IMR-90 (cell line): ENCODE measurements around the gene DEPDC1. TPM values are rescaled to one million over a fixed set of nuclear protein-coding genes. Genes with fewer than 3 reads are reported as not detected.
A peak's percentile ranks its signal among the peaks of the same experiment; 100 is the strongest.

Experiments
- ATAC-seq: fragments of 200-7000 bp; cut with Tn5 transposase; 2 replicates; pipeline ENCODE4 v1.9.1; 2020; ENCODE audit warnings: low read depth, mild to moderate bottlenecking, moderate library complexity
- BruUV-seq: library from RNA; stranded (reverse); fragments of 400-500 nt; replicated peaks from 2 replicates; lab custom pipeline; 2021; lab: Mats Ljungman, UMichigan
- CTCF ChIA-PET: fragments of 300-600 bp; formaldehyde crosslinking; extraction: SDS; loops from one replicate; lab custom pipeline; 2021; ENCODE audit warnings: antibody characterized with exemption; lab: Yijun Ruan, JAX
- POLR2A ChIA-PET: fragments of 300-600 bp; sonication (Branson Sonifier 250); formaldehyde crosslinking; loops from one replicate; lab custom pipeline; 2022; ENCODE audit warnings: antibody characterized with exemption; ENCODE audit not compliant: unreplicated experiment; lab: Charles Lee
- DNase-seq: peaks from one replicate; pipeline ENCODE4 v3.0.0; 2013
- H2AFZ ChIP-seq: replicated peaks from 2 replicates; pipeline ENCODE3; 2013; ENCODE audit warnings: low read length, mild to moderate bottlenecking; ENCODE audit not compliant: poor library complexity
- H2AK5ac ChIP-seq: 2 replicates; pipeline ENCODE4 v1.6.1; 2013; ENCODE audit warnings: low read depth, low read length, inconsistent platforms
- H2AK9ac ChIP-seq: replicated peaks from 2 replicates; pipeline ENCODE3; 2013; ENCODE audit warnings: mild to moderate bottlenecking, low read depth, low read length, moderate library complexity; ENCODE audit not compliant: poor library complexity
- H2BK120ac ChIP-seq: 2 replicates; pipeline ENCODE4 v1.6.1; 2013; ENCODE audit warnings: low read depth, low read length, inconsistent platforms
- H2BK15ac ChIP-seq: 3 replicates; pipeline ENCODE4 v1.6.1; 2013; ENCODE audit warnings: low read depth, low read length, inconsistent platforms
- H2BK20ac ChIP-seq: 2 replicates; pipeline ENCODE4 v1.6.1; 2013; ENCODE audit warnings: low read depth, mild to moderate bottlenecking, inconsistent platforms, low read length, moderate library complexity
- H2BK5ac ChIP-seq: 2 replicates; pipeline ENCODE4 v1.6.1; 2013; ENCODE audit warnings: mild to moderate bottlenecking, low read depth, low read length, inconsistent platforms; ENCODE audit not compliant: poor library complexity, severe bottlenecking
- H3K14ac ChIP-seq: replicated peaks from 2 replicates; pipeline ENCODE4 v1.6.1; 2013; ENCODE audit warnings: low read depth, low read length, inconsistent platforms
- H3K18ac ChIP-seq: 2 replicates; pipeline ENCODE4 v1.6.1; 2013; ENCODE audit warnings: low read depth, low read length, control low read depth
- H3K23ac ChIP-seq: 2 replicates; pipeline ENCODE4 v1.6.1; 2013; ENCODE audit warnings: low read depth, low read length, inconsistent platforms
- H3K27ac ChIP-seq: 2 replicates; pipeline ENCODE4 v1.5.1; 2013; ENCODE audit warnings: mild to moderate bottlenecking, control low read depth, low read length; ENCODE audit not compliant: insufficient read depth
- H3K27me3 ChIP-seq: 2 replicates; pipeline ENCODE4 v1.6.1; 2013; ENCODE audit warnings: low read length; ENCODE audit not compliant: control insufficient read depth, insufficient read depth
- H3K36me3 ChIP-seq: 2 replicates; pipeline ENCODE4 v1.6.1; 2013; ENCODE audit warnings: low read length, mixed read lengths; ENCODE audit not compliant: control insufficient read depth, insufficient read depth
- H3K4ac ChIP-seq: 2 replicates; pipeline ENCODE4 v1.6.1; 2013; ENCODE audit warnings: low read depth, low read length, inconsistent platforms
- H3K4me1 ChIP-seq: 2 replicates; pipeline ENCODE4 v1.6.1; 2013; ENCODE audit warnings: low read length, mixed read lengths; ENCODE audit not compliant: control insufficient read depth, insufficient read depth
- H3K4me2 ChIP-seq: 2 replicates; pipeline ENCODE4 v1.6.1; 2013; ENCODE audit warnings: low read depth, mild to moderate bottlenecking, control low read depth, low read length, moderate library complexity
- H3K4me3 ChIP-seq: 2 replicates; pipeline ENCODE4 v1.5.1; 2013; ENCODE audit warnings: low read depth, mild to moderate bottlenecking, control low read depth, low read length, moderate library complexity; ENCODE audit not compliant: insufficient read depth
- H3K56ac ChIP-seq: 2 replicates; pipeline ENCODE4 v1.6.1; 2013; ENCODE audit warnings: low read length, inconsistent platforms; ENCODE audit not compliant: insufficient read depth; ENCODE audit errors: extremely low read depth
- H3K79me1 ChIP-seq, 2 experiments: 2 replicates each; pipeline ENCODE4 v1.6.1; 2013; ENCODE audit warnings: low read length in 2 of 2, inconsistent platforms in 1 of 2, low read depth in 1 of 2
- H3K9ac ChIP-seq: 2 replicates; pipeline ENCODE4 v1.6.1; 2013; ENCODE audit warnings: low read depth, low read length, control low read depth
- H3K9me1 ChIP-seq: 2 replicates; pipeline ENCODE4 v1.6.1; 2013; ENCODE audit warnings: low read length, inconsistent platforms; ENCODE audit not compliant: insufficient read depth
- H3K9me3 ChIP-seq: 2 replicates; pipeline ENCODE4 v1.6.1; 2013; ENCODE audit warnings: low read length; ENCODE audit not compliant: control insufficient read depth, insufficient read depth
- H4K20me1 ChIP-seq: 2 replicates; pipeline ENCODE4 v1.6.1; 2013; ENCODE audit warnings: low read length, inconsistent platforms; ENCODE audit not compliant: insufficient read depth
- H4K5ac ChIP-seq: 2 replicates; pipeline ENCODE4 v1.6.1; 2013; ENCODE audit warnings: mild to moderate bottlenecking, low read depth, low read length, control low read depth
- H4K8ac ChIP-seq, 2 experiments: 2 replicates each; pipeline ENCODE4 v1.6.1; 2013; ENCODE audit warnings: low read depth in 2 of 2, low read length in 2 of 2, control low read depth in 1 of 2, inconsistent platforms in 1 of 2
- H4K91ac ChIP-seq: 2 replicates; pipeline ENCODE4 v1.6.1; 2013; ENCODE audit warnings: low read depth, low read length, inconsistent platforms; ENCODE audit not compliant: insufficient read depth
- BHLHE40 ChIP-seq: fragments of 150-350 bp; IDR thresholded peaks from 2 replicates; pipeline ENCODE4 v1.6.1; 2016; ENCODE audit warnings: mild to moderate bottlenecking, low read depth, low read length
- CTCF ChIP-seq: conservative IDR thresholded peaks from 2 replicates; pipeline ENCODE4 v1.5.1; 2012; ENCODE audit warnings: mild to moderate bottlenecking, low read depth, low read length, improper control_type of control experiment
- WGBS, 2 experiments: methylation state at CpG; one replicate each; pipeline versions ENCODE4 v1.1.5 to v1.1.7; 2013; ENCODE audit warnings: missing lambda C conversion rate in 2 of 2; ENCODE audit not compliant: insufficient read length in 1 of 2; ENCODE audit errors: extremely low coverage in 2 of 2; 5-methylcytosine and 5-hydroxymethylcytosine counted together
- dilution Hi-C: fragments of 300-500 bp; cut with HindIII; formaldehyde crosslinking; loops from one replicate; pipeline ENCODE4 v1.14.3; 2018; ENCODE audit warnings: low sequenced_read_pairs; ENCODE audit not compliant: unreplicated experiment
- in situ Hi-C: fragments of 300-500 bp; cut with MboI; formaldehyde crosslinking; loops from 3 replicates; pipeline ENCODE4 v1.14.3; 2019; ENCODE audit warnings: low sequenced_read_pairs, inconsistent platforms, mixed read lengths
- intact Hi-C: fragments of 100-400 bp; cut with micrococcal nuclease; formaldehyde crosslinking; loops from 2 replicates; pipeline ENCODE4 v1.10.0; 2022
- polyA plus RNA-seq, 3 experiments: library from polyadenylated mRNA; depleted of rRNA; stranded (reverse); fragments of >200 nt; gene quantifications; 2 replicates each; pipeline ENCODE4 v1.2.3, GENCODE V29; 2012; ENCODE audit warnings: low replicate concordance in 1 of 3
- total RNA-seq: library from RNA; depleted of rRNA; stranded (reverse); fragments of >200 nt; gene quantifications from 2 replicates; pipeline ENCODE4 v1.2.3, GENCODE V29; 2012

DEPDC1 gene
- total and polyA plus RNA-seq, 2 of the 4 experiments (the other 2 are of a cell fraction): 7.4 to 14.7 TPM

DNA sequence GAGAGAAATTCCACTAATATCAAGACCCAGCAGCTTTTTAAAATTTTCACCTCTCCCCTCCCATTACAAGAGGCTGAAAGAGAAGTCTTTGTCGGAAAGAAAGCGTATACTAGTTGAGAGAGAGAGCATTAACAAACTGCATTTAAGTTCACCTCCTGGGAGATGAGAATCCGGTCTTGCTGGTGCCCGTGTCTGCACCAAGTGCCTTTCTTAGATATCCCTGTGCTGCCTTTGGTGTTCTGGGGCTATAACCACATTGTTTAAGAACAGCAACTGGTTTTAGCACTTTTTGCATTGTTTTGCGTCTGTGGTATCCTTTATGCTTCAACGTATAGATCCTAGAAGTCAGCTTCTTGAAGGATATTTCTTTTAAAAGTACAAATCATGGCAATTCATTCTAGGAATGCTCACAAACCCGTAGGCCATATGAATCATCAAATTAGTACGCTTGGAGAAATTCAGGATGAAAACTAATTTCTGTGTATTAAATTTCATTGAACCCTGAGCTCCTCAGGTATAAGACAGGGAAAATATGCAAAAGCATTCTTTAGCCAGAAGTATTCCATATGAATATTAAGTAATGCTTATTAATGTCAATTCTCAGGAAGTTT is 43.7 kb downstream of the DEPDC1 start:
- Histone ChIP-seq H4K8ac (no peak overlapping the region), H2BK15ac (no peak overlapping the region), H4K20me1 (no peaks in the 10 kb centered on the region), H3K79me1 (no peaks in the 10 kb centered on the region), H2BK5ac (no peak overlapping the region), H3K23ac (no peak overlapping the region), H3K18ac (no peak overlapping the region), H3K27ac (no peak overlapping the region), H3K4me2 (no peak overlapping the region), H2AK5ac (no peak overlapping the region), H3K4me1 (peaks cover 2% of the 10 kb centered on the region; the same call in 1 of the 2 replicates), H4K5ac (no peak overlapping the region), H3K36me3 (no peaks in the 10 kb centered on the region), H4K91ac (no peak overlapping the region), H3K14ac (no peak overlapping the region), H3K9me1 (peaks cover 2% of the 10 kb centered on the region; the same call in 1 of the 2 replicates), H3K9ac (no peak overlapping the region), H3K56ac (no peak overlapping the region), H2BK20ac (no peak overlapping the region), H3K9me3 (no peaks in the 10 kb centered on the region), H3K4me3 (no peak overlapping the region), H2BK120ac (no peak overlapping the region), H2AFZ (no peak overlapping the region), H3K4ac (no peak overlapping the region), H2AK9ac (no peak overlapping the region), H3K27me3 (no peaks in the 10 kb centered on the region)
- ATAC-seq (no peak), DNase-seq (peak; percentile 10)
- CTCF ChIA-PET: interaction anchor here (1.4 to 2.0 kb wide), 2 partner anchors 10 to 108 kb away, joined by 3 to 9 read pairs; no protein-coding TSS in a partner anchor
- POLR2A ChIA-PET: no interaction called here
- intact Hi-C loops: no loop called here
- BruUV-seq: no TSS peak
- no peak for TF ChIP-seq CTCF
- no peak for TF ChIP-seq BHLHE40
- in situ Hi-C loops: loop anchor here (25.0 kb wide), 1 partner anchor 1284 kb away; no protein-coding TSS in a partner anchor
- 100% methylated on average over 1 of the region's 8 CpGs; no CpG with 5 or more reads in 1 of the 2 experiments for WGBS, 2 experiments
- dilution Hi-C loops: no loop called here
